COLO668 (cell line): ENCODE data around the gene IRX4.

Source experiments
- DNase-seq: peaks from one replicate; lab custom pipeline; 2025; ENCODE audit not compliant: unreplicated experiment; lab: John Stamatoyannopoulos, UW

Gene IRX4

DNA sequence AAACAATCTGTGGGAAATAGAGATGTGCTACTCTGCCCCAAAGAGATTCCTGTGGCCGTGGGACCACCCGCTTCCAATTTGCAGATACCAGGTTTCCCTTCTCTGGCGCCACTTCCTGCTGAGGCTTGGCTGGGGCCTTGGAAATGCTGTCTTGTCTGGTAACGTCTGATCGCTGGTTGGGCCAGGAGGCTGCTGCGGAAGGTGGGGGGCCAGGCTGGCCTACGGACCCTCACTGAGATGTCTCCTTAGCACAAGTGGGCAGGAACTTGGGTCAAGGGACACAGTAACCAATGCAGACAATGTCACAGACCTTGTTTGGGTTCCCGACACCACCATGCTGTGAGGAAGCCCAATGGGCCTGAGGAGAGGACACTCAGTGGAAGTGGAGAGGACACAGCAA is 31.7 kb upstream of the IRX4 start:
- no peak for DNase-seq

DNA sequence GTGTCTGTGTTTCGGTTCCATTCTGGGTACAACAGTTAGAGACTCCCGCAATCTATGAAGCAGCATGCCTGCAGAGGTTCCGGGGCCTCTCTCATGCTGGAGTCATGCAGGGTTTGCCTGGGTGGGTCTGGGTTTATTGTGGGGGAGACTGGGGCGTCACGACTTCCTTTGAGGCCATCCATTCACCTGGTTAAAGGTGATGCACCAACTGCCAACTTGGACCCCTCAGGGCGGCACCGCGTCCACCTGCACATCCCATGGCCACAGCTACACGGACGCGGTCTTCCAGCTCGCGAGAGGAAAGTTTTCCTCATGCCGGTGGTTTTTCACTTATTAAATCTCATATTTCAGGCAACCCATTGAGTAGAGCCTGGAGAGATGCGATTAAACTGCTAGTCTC is 30.9 kb upstream of the IRX4 start:
- DNase-seq, result no peak

DNA sequence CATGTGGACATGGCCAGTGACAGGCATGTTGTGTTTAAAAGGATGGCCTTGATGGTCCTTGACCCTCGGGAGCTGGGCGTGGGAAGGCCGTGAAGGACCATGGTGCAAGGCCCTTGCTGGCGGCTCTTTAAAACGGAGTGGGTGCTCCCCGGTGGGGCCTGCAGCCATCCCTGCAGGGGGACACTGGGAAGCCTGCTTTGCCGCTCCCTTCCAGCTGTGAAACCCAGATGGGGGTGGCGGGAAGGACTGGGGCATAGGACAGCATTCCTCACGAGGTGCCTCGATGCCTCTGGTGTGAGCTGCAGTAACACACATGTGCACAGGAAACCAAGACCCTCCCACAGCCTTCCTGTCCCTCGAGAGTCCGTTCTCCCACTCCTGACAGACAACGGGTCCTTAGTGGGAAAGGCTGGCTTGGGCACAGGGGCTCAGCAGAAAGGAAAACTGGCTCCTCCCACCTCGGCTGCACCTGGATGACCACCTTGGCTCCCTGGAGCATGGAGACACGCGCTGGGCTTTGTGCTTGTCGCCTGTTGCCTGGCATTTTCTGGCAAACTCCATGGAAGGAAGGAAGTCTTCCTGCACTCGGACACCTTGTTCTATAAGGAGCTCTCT is 30.3 kb upstream of the IRX4 start:
- DNase-seq, result no peak

DNA sequence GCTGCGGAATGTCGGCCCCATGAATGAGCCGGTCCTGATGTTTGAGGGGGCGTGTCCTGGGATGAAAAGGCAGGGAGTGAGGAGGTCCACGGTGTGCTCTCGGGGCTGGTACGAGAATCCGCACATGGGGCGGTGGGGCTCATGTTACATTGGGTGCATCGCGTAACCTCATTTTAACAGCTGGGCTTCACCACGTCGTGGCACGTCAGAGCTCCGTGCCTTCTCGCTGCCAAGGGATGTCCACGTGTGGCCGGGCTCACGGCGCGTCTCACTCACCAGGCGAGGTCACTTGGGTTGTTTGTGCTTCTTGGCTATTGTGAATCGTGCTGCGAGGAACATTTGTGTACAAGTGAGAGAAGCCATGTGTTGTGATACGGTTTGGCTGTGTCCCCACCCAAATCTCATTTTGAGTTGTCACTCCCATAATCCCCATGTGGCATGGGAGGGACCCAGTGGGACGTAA is 29.1 kb upstream of the IRX4 start:
- no peak for DNase-seq

DNA sequence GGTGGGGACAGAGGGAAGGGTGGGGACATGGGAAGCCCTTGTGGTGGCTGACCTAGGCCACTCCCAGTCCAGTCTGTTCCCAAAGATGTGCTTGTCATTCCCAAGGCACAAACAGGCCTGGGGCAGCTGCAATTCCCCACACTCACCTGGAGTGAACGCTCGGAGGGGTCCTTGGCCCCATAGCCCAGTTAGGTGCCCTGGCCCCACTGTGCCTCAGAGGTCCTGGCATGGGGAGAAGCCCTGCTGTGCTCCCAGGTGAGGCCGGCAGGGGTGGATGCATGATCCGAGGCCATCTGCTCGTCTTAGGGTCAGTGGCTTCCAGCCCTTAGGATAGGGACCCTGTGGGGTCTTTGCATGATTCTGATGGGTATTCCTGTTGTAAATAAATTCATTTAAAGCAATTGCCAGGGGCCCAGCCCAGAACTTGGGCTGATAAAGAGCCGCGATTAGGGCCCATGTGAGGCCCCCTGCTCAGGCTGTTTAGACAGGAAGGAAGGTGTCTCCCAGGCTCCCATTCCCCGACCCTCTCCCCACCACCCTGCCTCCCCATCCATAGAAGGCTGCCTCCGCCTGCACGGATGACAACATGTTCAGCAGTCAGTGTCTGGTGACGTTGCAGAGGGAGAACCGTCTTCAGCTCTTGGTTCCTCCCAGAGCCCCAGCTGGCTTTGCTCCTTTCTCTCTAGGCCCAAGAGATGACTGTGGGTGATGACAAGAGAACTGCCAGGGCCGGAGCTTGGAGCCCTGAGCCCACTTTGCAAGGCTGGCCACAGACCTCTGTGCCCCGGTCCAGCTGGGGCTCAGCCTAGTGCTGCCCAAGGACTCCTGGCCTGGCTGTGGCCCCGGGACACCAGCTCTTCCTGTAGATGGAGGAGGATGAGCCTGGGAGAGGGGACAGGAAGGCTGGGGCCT is 28.4 kb upstream of the IRX4 start:
- DNase-seq, result no peak

DNA sequence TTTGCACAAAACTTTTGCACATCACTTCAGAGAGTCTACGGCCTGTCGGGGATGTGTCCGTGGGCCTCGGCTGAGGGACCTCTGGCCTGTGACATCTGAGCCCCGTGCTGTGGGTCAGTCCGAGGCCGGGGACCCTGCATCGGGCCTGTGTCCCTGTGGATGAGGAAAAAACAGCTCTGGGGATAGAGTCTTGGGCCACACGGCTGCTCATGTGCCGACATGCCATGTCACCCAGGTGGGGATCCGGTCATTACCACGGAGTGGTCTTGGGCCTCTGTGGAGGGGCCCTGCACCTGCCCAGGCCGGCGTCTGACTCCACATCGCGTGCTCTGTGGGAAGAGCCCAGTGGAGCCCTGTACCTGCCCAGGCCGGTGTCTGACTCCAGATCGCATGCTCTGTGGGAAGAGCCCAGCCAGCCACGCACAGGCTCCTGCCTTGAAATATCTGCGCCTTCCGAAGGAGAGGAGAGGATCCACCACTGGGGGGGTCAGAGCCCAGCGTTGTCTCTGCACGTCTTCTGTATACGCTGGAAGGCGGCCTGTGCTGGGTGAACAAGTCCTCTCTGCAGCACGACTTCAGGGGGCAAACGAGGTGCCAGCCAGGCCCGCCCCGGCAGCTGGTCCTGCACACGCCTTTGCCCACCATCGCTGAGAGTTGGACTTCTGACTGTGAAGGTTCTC is 27.5 kb upstream of the IRX4 start:
- DNase-seq, result no peak

DNA sequence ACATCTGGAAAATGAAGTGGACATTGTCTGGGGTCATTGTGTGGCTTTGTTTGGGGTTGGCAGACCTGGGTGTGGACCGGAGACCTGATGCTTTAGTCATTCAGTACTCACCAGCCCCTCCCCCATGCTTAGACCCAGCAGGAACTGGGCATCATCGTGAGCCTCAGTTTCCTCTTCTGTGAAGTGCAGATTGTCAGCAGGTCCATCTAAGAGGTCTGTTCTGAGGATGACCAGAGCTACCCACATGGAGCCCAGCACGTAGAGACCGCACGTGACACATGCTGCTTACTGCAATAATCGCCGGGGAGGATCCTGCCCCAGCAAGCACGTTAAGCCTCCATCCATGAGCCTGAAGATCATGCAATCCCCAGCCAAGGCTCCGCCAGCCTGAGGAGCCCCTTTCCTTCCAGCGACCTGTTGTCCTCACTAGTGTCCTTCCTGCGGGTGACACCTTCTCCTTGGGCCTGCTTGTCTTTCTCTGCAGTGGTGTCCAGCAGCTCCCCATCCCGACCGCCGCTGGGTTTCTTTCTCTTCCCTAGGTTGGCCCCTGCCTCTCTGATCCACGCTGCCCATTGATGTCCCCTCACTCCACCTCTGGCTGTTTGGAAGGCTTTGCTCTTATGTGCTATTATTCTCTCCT is 26.7 kb upstream of the IRX4 start:
- DNase-seq, result no peak

DNA sequence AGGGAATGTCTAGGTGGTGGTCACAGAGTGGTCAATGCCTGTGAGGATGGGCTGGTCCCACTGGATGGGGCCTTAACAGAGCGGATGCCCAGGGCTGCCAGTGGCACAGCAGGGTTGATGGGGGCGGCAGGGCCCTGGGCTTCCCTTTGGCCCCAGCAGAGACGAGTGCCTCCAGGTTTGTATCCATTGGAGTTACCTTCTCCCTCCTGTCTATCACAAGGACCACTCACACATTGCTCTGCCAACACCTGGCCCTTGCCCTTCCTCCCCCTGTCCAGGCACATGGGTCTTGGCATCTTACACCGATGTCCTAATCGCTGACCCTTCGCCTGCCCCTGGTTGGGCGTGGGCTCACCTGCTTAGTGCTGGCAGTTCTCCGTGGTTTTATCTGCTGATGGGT is 26.2 kb upstream of the IRX4 start:
- DNase-seq, result no peak

DNA sequence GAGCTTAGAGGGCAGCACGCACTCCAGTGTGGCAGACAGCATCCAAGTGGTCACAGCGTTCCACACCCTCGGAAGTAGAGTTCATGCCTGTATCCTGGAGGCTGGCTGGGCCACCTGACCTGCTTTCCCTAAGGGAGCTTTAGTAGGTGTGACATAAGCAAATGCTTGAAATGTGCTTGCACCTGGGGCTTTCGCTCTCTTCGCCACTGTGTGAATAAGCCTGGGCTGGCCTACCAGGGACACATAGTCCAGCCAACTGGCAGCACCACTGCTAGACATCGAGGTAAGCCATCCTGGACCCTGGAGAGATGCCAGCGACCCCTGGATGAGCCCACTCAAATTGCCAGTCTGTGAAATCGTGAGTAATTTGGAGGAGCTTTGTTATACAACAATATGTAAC is 24.9 kb upstream of the IRX4 start:
- DNase-seq, result no peak

DNA sequence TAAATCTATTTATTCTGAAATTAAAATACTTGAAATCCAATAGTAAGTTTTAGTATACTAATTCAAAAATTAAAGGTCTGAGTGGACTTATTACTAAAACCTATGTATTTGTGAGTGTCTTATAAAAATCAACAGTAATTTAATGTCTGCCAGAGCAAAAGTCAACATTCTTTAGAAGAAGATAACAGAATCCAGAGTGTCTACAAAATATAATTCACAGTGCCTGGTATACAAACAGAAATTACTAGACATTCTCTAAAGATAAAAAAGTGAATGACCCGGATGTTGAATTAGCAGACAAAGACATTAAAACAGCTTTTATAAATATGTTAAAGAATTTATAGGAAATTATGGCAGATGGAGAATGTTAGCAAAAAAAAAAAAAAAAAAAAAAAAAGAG is 22.4 kb upstream of the IRX4 start:
- DNase-seq, result no peak

DNA sequence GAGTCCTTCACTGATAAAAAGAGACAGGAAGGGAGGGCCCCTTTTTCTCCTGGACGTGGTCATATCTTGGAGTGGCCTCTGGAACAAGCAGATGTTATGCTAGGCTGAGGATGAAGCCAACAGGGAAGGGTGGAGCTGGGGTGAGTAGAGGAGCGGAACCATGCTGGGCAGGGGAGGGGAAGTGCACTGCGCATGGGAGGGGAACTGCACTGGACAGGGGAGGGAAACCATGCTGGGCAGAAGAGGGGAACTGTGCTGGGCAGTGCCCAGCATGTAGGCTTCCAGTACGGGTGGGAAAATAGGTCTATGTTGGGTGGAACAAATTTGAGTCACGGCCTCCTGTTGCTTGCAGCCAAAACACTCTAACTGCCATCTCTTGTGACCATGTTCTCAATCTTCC is 19.3 kb upstream of the IRX4 start:
- no peak for DNase-seq

DNA sequence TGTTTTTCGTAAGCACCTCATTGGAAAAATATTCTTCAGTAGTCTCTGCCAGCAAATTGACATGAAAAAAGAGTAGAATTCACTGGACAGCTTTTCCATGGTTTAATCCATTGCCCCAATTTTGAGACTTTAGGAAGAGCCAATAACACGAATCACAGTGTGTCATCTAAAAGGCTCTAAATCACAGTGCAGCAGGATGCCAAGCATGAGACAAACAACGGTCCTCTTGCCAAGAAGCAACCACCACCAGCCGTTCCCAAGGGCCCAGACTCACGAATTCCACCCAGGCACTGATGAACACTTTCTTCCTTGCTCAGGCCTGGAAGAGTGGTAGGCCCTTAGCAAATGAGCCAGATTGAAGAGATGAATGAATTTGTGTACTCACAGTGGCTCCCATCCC is 18.3 kb upstream of the IRX4 start:
- DNase-seq, result no peak

DNA sequence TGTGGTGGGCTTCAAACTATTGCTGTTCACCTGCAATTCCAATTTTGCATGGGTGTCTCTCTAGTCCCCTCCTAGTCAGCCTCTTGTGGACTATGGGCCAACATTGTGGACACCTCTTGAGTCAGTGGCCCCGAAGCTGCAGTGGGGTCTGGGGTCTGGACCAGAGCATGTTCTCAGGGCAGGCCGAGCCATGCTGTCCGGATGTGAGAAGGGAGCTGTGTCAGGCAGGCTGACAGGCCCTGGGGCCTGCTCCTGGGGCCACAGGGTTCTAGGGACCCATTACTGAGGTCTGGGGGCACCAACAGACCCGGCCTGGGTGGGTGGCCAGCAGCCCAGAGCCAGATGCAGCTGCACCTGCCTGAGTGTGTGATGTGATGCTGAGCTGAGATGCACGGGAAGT is 16.5 kb upstream of the IRX4 start:
- DNase-seq, result no peak

DNA sequence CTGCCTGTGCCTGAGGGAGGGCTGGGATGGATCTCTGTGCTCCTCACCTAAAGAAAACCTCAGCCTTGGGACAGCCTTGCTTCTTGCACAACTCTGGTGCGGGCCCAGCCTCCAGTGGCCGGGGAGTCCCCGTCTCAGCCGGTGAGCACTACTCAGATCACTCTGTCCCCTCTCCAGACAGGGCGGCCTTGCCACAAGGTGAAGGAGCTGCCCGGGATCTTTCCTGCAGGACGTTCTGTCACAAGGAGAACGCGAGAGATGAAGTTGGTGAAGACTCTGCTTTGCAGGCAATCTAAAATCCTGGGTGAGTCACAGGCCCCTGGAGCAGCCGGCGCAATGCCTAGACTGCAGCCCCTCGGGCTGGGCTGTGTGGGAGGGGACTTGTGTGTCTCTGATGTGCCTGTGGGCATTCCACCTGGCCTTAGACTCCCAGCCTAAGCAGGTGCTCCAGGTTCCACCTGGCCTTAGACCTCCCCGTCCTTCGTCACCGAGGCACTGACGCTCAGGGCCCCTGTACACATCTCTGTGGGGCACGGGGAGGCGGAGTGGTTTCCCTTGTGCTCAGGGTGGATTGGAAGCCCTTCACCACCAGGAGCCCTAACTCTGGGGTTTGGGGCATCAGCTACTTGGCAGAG is 15.2 kb upstream of the IRX4 start:
- DNase-seq, result no peak

DNA sequence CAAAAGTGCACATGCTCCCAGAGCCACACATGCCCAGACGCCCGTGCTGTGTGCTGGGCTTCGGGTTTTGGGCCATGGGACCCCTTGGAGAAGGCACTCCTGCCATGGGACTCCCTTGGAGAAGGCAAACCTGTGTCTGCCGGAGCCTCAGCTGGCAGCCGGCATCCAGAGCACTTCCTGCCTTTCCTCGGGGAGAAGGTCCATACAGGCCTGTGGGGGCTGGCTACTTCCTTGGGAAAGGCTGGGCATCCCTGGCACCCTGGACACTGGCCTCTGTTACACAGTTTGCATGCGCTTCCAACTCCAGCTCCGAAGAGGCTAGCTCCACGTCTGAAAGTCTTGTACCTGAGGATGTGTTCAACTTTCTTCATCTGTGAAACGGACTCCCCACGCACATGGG is 14.7 kb upstream of the IRX4 start:
- DNase-seq, result no peak

DNA sequence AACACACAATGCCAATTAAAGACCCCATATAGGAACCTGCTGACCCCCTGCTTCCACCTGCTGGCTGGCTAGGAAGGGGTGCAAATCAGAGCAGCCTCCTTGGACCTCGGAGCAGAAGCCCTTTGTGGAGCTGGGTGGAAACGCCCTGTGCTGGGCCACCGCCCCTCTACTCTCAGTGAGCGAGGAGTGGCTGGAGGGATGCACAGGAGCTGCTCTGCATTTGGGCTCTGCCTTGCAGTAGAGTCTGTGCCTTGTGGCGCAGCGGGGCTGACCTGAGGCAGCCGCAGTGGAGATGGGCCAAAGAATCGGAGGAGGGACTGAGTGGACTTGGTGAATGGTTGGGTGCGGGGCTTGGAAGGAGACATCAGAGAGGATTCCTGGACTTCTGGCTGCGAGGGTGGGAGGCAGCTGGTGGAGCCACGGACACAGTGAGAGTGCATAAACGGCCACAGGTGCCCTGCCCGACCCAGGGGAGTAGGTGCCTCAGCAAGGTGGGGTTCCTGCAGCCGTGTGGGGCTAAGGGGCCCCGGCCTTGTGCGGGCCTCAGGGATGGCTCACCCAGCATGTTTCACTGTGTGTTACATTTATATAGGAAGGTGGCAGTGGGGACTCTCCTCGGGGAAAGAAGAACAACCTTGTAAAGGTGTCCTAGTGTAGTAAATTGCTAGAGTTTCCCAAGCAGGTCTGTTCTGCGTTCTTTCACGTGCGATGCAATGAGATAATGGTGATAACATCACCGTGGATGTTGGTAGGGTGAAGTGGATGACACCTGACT is 14.1 kb upstream of the IRX4 start:
- DNase-seq, result no peak

DNA sequence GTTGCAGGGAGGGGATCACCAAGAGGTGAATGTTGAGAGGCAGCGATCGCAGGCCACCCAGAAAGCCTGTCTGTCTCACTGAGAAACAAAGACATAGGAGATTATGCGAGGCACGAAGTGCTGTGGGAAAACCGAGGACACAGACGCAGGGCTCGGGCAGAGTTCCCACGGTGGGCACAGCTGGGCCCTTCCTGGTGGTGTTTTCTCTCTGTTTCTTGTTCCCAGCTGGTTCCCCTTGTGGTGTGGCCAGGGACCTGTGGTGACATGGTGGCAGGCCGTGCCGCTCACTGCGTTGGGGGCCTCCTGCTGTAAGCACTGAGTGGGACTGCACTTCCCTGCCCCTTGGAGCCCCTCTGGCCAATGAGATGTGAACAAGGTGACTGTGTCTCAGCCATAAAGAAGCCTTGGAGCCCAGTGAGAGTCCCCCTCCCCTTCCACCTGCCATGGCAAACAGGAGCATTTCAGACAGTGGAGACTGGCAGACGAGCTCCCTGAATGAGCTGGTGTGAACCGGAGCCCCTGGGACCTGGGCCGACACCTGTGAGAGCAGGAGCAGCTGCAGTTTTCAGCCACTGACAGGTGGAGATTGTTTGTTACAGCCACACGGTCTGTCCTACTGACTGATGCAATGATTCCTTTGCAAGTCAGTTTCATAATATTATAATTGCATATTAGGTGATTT is 13.2 kb upstream of the IRX4 start:
- no peak for DNase-seq

DNA sequence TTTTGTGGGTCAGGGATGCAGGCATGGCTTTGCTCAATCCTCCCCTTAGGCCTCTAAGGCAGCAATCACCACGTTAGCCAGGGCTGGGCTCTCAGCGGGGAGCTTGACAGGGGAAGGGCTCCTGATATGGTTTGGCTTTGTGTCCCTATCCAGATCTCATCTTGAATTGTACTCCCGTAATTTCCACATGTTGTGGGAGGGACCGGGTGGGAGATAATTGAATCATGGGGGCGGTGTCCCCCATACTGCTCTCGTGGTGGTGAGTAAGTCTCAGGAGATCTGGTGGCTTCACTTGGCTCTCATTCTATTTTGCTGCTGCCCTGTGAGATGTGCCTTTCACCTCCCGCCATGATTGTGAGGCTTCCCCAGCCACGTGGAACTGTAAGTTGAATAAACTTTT is 11.5 kb upstream of the IRX4 start:
- DNase-seq, result no peak

DNA sequence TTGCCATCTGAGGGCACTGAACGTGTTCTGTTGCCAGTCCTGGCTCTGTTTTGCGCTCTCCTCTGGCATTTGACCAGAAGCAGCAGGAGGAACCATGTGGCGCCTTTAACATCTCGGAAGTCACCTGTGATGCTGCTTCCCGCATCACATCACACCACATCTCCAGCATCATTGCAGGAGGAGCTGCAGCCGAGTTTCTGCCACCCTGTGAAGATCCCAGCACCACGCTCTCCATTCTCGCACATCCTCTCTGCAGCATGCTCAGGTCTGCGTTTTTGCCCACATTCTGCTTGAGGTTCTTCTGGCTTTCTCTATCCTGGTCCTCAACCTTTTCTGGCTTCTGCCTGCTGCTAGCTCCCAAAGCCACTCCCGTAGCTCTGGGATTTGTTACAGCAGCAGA is 11.0 kb upstream of the IRX4 start:
- DNase-seq, result no peak
